Measurements from ENCODE around the gene TCF4.

- TF ChIP-seq CTCF (conservative IDR thresholded peaks at IDR 0.05; ENCODE audit: low read length) = no peak
- no peak for TF ChIP-seq EZH2phosphoT487 (IDR thresholded peaks at IDR 0.05; ENCODE audit: borderline replicate concordance, low read depth, low read length)
Observed at GRCh38 chr18:55629133-55629532, 41.1 kb upstream of the TCF4 start.

Data from OCI-LY7 (cell line).